BJ (cell line): Measurements from ENCODE around the gene IL1RAP. TPM values are rescaled to one million over a fixed set of nuclear protein-coding genes. Genes with fewer than 3 reads are reported as not detected.

Source experiments
- CTCF ChIA-PET: fragments of 350-600 bp; formaldehyde crosslinking; extraction: SDS; loops from one replicate; lab custom pipeline; 2021; ENCODE audit warnings: antibody characterized with exemption, inconsistent platforms; lab: Yijun Ruan, JAX
- POLR2A ChIA-PET: fragments of 300-600 bp; sonication (Branson Sonifier 250); formaldehyde crosslinking; extraction: SDS; loops from one replicate; lab custom pipeline; 2021; ENCODE audit warnings: antibody characterized with exemption; lab: Charles Lee
- DNase-seq: peaks from one replicate; pipeline ENCODE4 v3.0.0-alpha.2; 2011; ENCODE audit warnings: low read depth
- H3K27me3 ChIP-seq: 2 replicates; pipeline ENCODE4 v1.6.0; 2011; ENCODE audit warnings: low read length; ENCODE audit not compliant: control insufficient read depth, insufficient read depth
- H3K36me3 ChIP-seq: 2 replicates; pipeline ENCODE4 v1.5.1; 2011; ENCODE audit warnings: low read length; ENCODE audit not compliant: control insufficient read depth, insufficient read depth
- H3K4me3 ChIP-seq: 2 replicates; pipeline ENCODE4 v1.5.1; 2011; ENCODE audit warnings: low read depth, mild to moderate bottlenecking, control low read depth, low read length
- polyA plus RNA-seq: library from polyadenylated mRNA; depleted of rRNA; stranded (reverse); fragments of >200 nt; gene quantifications from 2 replicates; pipeline ENCODE4 v1.2.3, GENCODE V29; 2011
- TF ChIP-seq, protein P1 (sequence below): IDR thresholded peaks from 2 replicates; pipeline ENCODE4 v1.5.1; 2011; ENCODE audit warnings: low read depth, mild to moderate bottlenecking, control low read depth, inconsistent platforms, low read length, moderate library complexity; ENCODE audit not compliant: insufficient read depth

The IL1RAP gene
- polyA plus RNA-seq, 1 experiment: 8.6 TPM

DNA sequence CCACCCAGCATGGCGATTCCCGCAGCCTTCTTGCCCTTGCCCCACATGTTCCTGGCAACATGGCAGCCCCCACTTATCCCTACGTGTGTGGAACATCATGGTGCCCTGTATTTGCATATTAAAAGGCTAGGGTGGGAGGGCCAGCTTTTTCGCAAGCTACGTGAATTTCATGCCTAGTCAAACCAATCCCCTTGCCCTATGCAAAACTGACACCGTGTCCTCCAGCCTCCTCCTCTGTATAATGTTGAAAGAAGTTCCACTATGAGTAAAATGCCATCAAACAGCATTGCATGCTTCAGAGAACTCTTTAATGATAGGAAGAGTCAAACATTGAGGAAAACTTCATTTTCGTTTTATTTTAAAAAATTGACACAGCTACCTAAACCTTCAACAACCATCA is 170.9 kb downstream of the IL1RAP start:
- no peaks in the 10 kb centered on the region for H3K27me3 ChIP-seq
- ChIA-PET CTCF (interaction anchor here (1.1 to 1.2 kb wide), 2 partner anchors 12 to 169 kb away, joined by 3 to 6 read pairs; no protein-coding TSS in a partner anchor), POLR2A (no interaction called here)
- H3K36me3 ChIP-seq: no peaks in the 10 kb centered on the region
- no peak for DNase-seq
- TF ChIP-seq, protein P1, sequence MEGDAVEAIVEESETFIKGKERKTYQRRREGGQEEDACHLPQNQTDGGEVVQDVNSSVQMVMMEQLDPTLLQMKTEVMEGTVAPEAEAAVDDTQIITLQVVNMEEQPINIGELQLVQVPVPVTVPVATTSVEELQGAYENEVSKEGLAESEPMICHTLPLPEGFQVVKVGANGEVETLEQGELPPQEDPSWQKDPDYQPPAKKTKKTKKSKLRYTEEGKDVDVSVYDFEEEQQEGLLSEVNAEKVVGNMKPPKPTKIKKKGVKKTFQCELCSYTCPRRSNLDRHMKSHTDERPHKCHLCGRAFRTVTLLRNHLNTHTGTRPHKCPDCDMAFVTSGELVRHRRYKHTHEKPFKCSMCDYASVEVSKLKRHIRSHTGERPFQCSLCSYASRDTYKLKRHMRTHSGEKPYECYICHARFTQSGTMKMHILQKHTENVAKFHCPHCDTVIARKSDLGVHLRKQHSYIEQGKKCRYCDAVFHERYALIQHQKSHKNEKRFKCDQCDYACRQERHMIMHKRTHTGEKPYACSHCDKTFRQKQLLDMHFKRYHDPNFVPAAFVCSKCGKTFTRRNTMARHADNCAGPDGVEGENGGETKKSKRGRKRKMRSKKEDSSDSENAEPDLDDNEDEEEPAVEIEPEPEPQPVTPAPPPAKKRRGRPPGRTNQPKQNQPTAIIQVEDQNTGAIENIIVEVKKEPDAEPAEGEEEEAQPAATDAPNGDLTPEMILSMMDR: no peak
- no peak overlapping the region for H3K4me3 ChIP-seq

DNA sequence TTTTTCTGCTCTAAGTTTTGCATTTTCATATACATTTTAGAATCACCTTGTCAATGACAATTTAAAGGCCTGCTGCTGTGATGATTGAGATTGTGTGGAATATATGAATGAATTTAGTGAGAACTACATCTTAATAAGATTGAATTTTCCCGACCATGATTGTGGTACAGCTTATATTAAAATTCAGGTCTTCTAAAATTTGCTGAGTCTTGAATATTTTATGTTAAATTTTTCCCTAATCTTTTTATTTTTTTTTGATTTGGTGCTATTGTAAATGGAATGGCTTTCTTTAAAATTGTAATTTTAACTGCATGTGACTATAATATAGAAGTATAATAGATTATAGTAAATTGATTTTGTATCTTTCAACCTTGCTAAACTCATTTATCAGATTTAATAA is 172.1 kb downstream of the IL1RAP start:
- CTCF ChIA-PET: interaction anchor here (0.7 to 1.2 kb wide), 3 partner anchors 9 to 388 kb away, joined by 3 read pairs; no protein-coding TSS in a partner anchor
- no peak for DNase-seq
- TF ChIP-seq, protein P1: no peak
- H3K27me3 ChIP-seq: no peaks in the 10 kb centered on the region
- POLR2A ChIA-PET: no interaction called here
- no peaks in the 10 kb centered on the region for H3K36me3 ChIP-seq
- no peak overlapping the region for H3K4me3 ChIP-seq

DNA sequence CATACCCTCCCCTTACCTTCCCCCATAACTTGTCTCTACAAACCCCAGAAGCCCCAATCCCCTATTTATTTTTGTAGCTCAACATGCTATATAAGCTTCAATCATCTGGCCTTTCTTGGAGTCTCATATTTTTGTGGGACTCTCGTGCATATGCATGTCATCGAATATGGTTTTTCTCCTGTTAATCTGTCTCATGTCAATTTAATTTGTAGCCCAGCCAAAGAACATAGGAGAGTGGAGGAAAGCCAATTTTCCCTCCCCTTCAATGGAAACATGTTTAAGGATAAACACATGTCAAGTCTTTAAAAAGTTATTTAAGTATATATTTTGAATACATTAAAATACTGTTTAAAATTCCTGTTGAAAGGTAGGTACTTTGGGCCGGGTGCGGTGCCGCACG is 176.4 kb downstream of the IL1RAP start:
- ChIA-PET POLR2A (no interaction called here), CTCF (no interaction called here)
- Histone ChIP-seq H3K36me3 (no peaks in the 10 kb centered on the region), H3K4me3 (no peak overlapping the region), H3K27me3 (no peaks in the 10 kb centered on the region)
- no peak for DNase-seq
- TF ChIP-seq, protein P1: no peak

DNA sequence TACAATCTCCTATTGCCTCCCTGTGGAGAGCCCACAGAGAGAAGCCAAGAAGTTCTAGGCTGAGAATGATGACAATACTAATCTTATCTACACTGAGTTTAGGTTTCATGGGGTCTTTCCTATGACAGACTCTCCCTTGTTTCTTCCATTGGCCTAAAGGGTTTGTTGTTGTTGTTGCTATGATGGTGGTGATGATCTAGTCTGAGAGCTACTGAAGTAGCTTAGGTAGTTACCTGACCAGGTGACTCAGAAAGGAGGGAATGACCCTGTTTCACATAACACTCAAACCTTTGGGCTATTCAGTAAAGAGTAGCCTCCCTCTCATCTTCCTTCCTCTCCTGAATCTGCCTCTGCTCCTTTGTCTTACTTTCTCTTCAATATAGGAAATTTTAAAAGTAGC is 178.4 kb downstream of the IL1RAP start:
- POLR2A ChIA-PET: no interaction called here
- CTCF ChIA-PET: no interaction called here
- Histone ChIP-seq H3K27me3 (no peaks in the 10 kb centered on the region), H3K4me3 (no peak overlapping the region), H3K36me3 (no peaks in the 10 kb centered on the region)
- TF ChIP-seq, protein P1: no peak
- no peak for DNase-seq

DNA sequence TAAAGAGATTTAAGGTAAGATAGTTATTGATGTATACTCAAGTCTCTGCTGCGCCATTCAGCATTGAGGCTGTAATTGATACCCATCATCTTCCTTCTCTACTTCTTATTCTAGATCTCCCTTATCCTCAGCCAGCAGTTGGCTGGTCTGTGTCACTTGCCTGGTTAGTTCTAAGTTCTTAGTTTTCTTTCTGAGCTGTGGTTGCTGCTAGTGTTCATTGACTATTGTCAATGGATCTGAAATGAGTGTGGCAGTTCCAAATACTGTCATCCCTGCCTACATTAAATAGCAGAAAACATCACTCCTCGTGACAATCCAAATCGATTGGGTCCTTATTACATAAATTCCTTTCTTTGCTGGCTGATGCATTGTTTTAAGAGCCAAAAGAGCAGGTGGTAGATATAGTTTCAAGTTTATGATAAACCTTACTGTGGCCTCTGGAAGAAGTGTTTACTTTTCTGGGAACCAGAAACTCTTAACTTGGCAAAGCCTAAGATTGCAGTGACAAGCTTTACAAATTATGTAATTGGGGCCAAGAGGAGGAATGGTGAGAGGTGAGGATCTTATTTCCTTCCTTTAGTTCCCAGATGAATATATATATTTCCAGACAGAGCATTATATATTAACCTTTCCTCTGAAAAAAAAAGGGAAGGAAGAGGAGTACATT is 180.6 kb downstream of the IL1RAP start:
- Histone ChIP-seq H3K4me3 (no peak overlapping the region), H3K27me3 (no peaks in the 10 kb centered on the region; the same call in 1 of the 2 replicates), H3K36me3 (no peaks in the 10 kb centered on the region)
- ChIA-PET CTCF (interaction anchor here (0.6 to 0.8 kb wide), 2 partner anchors 9 to 181 kb away, joined by 3 to 4 read pairs; partner anchors contain the start of gene IL1RAP), POLR2A (no interaction called here)
- TF ChIP-seq, protein P1: no peak
- DNase-seq: no peak
